ENCODE data around the gene PSMF1. TPM values are rescaled to one million over a fixed set of nuclear protein-coding genes. Genes with fewer than 3 reads are reported as not detected.

PSMF1 gene
- total RNA-seq = 100 to 1,000 TPM in 4 of 5 experiments, 10 to 100 TPM in 1; 88.7 to 157 (median 114) TPM
- polyA plus RNA-seq = 100 to 1,000 TPM; 127 to 140 TPM
- total RNA-seq = 60.3 reads per million, percentile 75 among the genes with 10 or more reads in this experiment

- Mint-ChIP-seq H3K9me3 (peaks cover 0 to 3% (median 0%) of the 10 kb centered on the region in 11 donors), H3K4me1 (peaks cover 46 to 68% (median 61%) of the 10 kb centered on the region in 7 donors), H3K27me3 (no peaks in the 10 kb centered on the region), H3K36me3 (peaks cover 12 to 24% (median 24%) of the 10 kb centered on the region in 5 donors), H3K4me3 (peak within 1 kb of the TSS; percentile 92 to 97 (median 94)), H3K27ac (peak within 1 kb of the TSS; percentile 81 to 97 (median 94))
- Histone ChIP-seq H3K4me3 (ENCODE audit: low read length) (peak within 1 kb of the TSS; percentile 98), H3K9me3 (ENCODE audit: control insufficient read depth in 2 of 3, low read length in 3 of 3) (no peaks in the 10 kb centered on the region), H3K36me3 (ENCODE audit: control insufficient read depth in 2 of 3, insufficient read depth in 3 of 3, low read length in 3 of 3) (peaks cover 0 to 16% (median 4%) of the 10 kb centered on the region in 3 experiments), H3K27ac (ENCODE audit: low read depth, low read length) (peak within 1 kb of the TSS; percentile 85), H3K4me1 (ENCODE audit: control insufficient read depth in 2 of 2, insufficient read depth in 2 of 2, low read length in 2 of 2) (peaks cover 40 to 45% of the 10 kb centered on the region in 2 donors), H3K27me3 (ENCODE audit: control insufficient read depth in 2 of 2, insufficient read depth in 2 of 2, low read length in 2 of 2) (no peaks in the 10 kb centered on the region)
- ChIA-PET POLR2A (interaction anchor here (1.1 to 1.7 kb wide), 2 partner anchors 285 to 348 kb away, joined by 3 to 4 read pairs; partner anchors contain the start of genes FAM110A and NSFL1C), CTCF (interaction anchor here (1.3 kb wide), 1 partner anchor 348 kb away, joined by 3 read pairs; the partner anchor contains the start of gene NSFL1C)
- ATAC-seq (peak; percentile 98), DNase-seq (peak; percentile 93 to 99 (median 96))
- intact Hi-C loops (cut with micrococcal nuclease) = loop anchor here (1.0 to 5.0 kb wide), 15 partner anchors 10 to 1352 kb away; partner anchors contain the start of genes CSNK2A1 (in 2 of the 2), FAM110A (in 2 of the 2), RAD21L1 (in 2 of the 2) and SNPH (in 2 of the 2)
Observed at GRCh38 chr20:1118336-1119127, at the start of gene PSMF1. TSS of gene PSMF1 (plus strand) at chr20:1118602. CDS start at chr20:1118774, 172 bp downstream.

- Mint-ChIP-seq H3K9me3 (peaks cover 2 to 31% (median 11%) of the 10 kb centered on the region in 11 donors), H3K4me3 (no peak overlapping the region), H3K36me3 (peaks cover 0 to 24% (median 13%) of the 10 kb centered on the region in 5 donors), H3K27me3 (peaks cover 0 to 19% (median 10%) of the 10 kb centered on the region in 5 donors), H3K27ac (no peak overlapping the region), H3K4me1 (no peaks in the 10 kb centered on the region)
- H3K9me3 ChIP-seq (ENCODE audit: control insufficient read depth in 2 of 3, low read length in 3 of 3) = no peaks in the 10 kb centered on the region
- H3K27ac ChIP-seq (ENCODE audit: low read depth, low read length) = no peak overlapping the region
- no peaks in the 10 kb centered on the region for H3K4me1 ChIP-seq (ENCODE audit: control insufficient read depth in 2 of 2, insufficient read depth in 2 of 2, low read length in 2 of 2)
- no peaks in the 10 kb centered on the region for H3K36me3 ChIP-seq (ENCODE audit: control insufficient read depth in 2 of 3, insufficient read depth in 3 of 3, low read length in 3 of 3)
- intact Hi-C loops (cut with micrococcal nuclease) = no loop called here
- DNase-seq (no peak), ATAC-seq (no peak)
- H3K4me3 ChIP-seq (ENCODE audit: low read length) = no peak overlapping the region
- no peaks in the 10 kb centered on the region for H3K27me3 ChIP-seq (ENCODE audit: control insufficient read depth in 2 of 2, insufficient read depth in 2 of 2, low read length in 2 of 2)
- POLR2A ChIA-PET = interaction anchor here (0.5 kb wide), 1 partner anchor 361 kb away, joined by 3 read pairs; no protein-coding TSS in a partner anchor
- CTCF ChIA-PET = no interaction called here
Observed at GRCh38 chr20:1072258-1072657, 46.1 kb upstream of the PSMF1 start.

GRCh38 chr20:1075616-1076015 is 42.8 kb upstream of the PSMF1 start:
- CTCF ChIA-PET = no interaction called here
- no peak overlapping the region for H3K4me3 ChIP-seq (ENCODE audit: low read length)
- no peaks in the 10 kb centered on the region for H3K36me3 ChIP-seq (ENCODE audit: control insufficient read depth in 2 of 3, insufficient read depth in 3 of 3, low read length in 3 of 3)
- no peaks in the 10 kb centered on the region for H3K27me3 ChIP-seq (ENCODE audit: control insufficient read depth in 2 of 2, insufficient read depth in 2 of 2, low read length in 2 of 2)
- no peaks in the 10 kb centered on the region for H3K9me3 ChIP-seq (ENCODE audit: control insufficient read depth in 2 of 3, low read length in 3 of 3)
- no peak for DNase-seq
- no peak overlapping the region for H3K27ac ChIP-seq (ENCODE audit: low read depth, low read length)
- Mint-ChIP-seq H3K27ac (no peak overlapping the region), H3K36me3 (peaks cover 0 to 16% (median 11%) of the 10 kb centered on the region in 5 donors), H3K4me1 (no peaks in the 10 kb centered on the region), H3K9me3 (peaks cover 0 to 11% (median 0%) of the 10 kb centered on the region in 11 donors), H3K4me3 (no peak overlapping the region), H3K27me3 (peaks cover 0 to 4% (median 0%) of the 10 kb centered on the region in 5 donors)
- intact Hi-C loops (cut with micrococcal nuclease) = no loop called here
- POLR2A ChIA-PET = no interaction called here
- no peak for ATAC-seq
- H3K4me1 ChIP-seq (ENCODE audit: control insufficient read depth in 2 of 2, insufficient read depth in 2 of 2, low read length in 2 of 2) = no peaks in the 10 kb centered on the region

- Histone ChIP-seq H3K9me3 (ENCODE audit: control insufficient read depth in 2 of 3, low read length in 3 of 3) (peaks cover 0 to 6% (median 0%) of the 10 kb centered on the region in 3 experiments), H3K27ac (ENCODE audit: low read depth, low read length) (no peak overlapping the region), H3K36me3 (ENCODE audit: control insufficient read depth in 2 of 3, insufficient read depth in 3 of 3, low read length in 3 of 3) (no peaks in the 10 kb centered on the region), H3K4me1 (ENCODE audit: control insufficient read depth in 2 of 2, insufficient read depth in 2 of 2, low read length in 2 of 2) (no peaks in the 10 kb centered on the region), H3K4me3 (ENCODE audit: low read length) (no peak overlapping the region), H3K27me3 (ENCODE audit: control insufficient read depth in 2 of 2, insufficient read depth in 2 of 2, low read length in 2 of 2) (no peaks in the 10 kb centered on the region)
- H3K9me3 Mint-ChIP-seq = peaks cover 3 to 18% (median 6%) of the 10 kb centered on the region in 11 donors
- H3K36me3 Mint-ChIP-seq = peaks cover 0 to 12% (median 5%) of the 10 kb centered on the region in 5 donors
- ChIA-PET CTCF (no interaction called here), POLR2A (no interaction called here)
- H3K4me1 Mint-ChIP-seq = peaks cover 2 to 16% (median 9%) of the 10 kb centered on the region in 7 donors
- no peak overlapping the region for H3K27ac Mint-ChIP-seq
- H3K4me3 Mint-ChIP-seq = no peak overlapping the region
- intact Hi-C loops (cut with micrococcal nuclease) = no loop called here
- DNase-seq (no peak), ATAC-seq (no peak)
- peaks cover 0 to 3% (median 0%) of the 10 kb centered on the region in 5 donors for H3K27me3 Mint-ChIP-seq
Observed at GRCh38 chr20:1081891-1082290, 36.5 kb upstream of the PSMF1 start.

- Mint-ChIP-seq H3K4me3 (no peak overlapping the region), H3K27ac (no peak overlapping the region), H3K36me3 (peaks cover 0 to 12% (median 5%) of the 10 kb centered on the region in 5 donors), H3K27me3 (peaks cover 0 to 3% (median 0%) of the 10 kb centered on the region in 5 donors), H3K9me3 (peaks cover 3 to 18% (median 6%) of the 10 kb centered on the region in 11 donors), H3K4me1 (peaks cover 7 to 25% (median 17%) of the 10 kb centered on the region in 7 donors)
- H3K4me1 ChIP-seq (ENCODE audit: control insufficient read depth in 2 of 2, insufficient read depth in 2 of 2, low read length in 2 of 2) = no peaks in the 10 kb centered on the region
- no peaks in the 10 kb centered on the region for H3K27me3 ChIP-seq (ENCODE audit: control insufficient read depth in 2 of 2, insufficient read depth in 2 of 2, low read length in 2 of 2)
- H3K9me3 ChIP-seq (ENCODE audit: control insufficient read depth in 2 of 3, low read length in 3 of 3) = peaks cover 0 to 6% (median 0%) of the 10 kb centered on the region in 3 experiments
- no peaks in the 10 kb centered on the region for H3K36me3 ChIP-seq (ENCODE audit: control insufficient read depth in 2 of 3, insufficient read depth in 3 of 3, low read length in 3 of 3)
- H3K27ac ChIP-seq (ENCODE audit: low read depth, low read length) = no peak overlapping the region
- DNase-seq (no peak), ATAC-seq (no peak)
- intact Hi-C loops (cut with micrococcal nuclease) = no loop called here
- ChIA-PET POLR2A (no interaction called here), CTCF (no interaction called here)
- no peak overlapping the region for H3K4me3 ChIP-seq (ENCODE audit: low read length)
Observed at GRCh38 chr20:1083431-1084080, 34.8 kb upstream of the PSMF1 start.

- intact Hi-C loops (cut with micrococcal nuclease) = no loop called here
- H3K27ac Mint-ChIP-seq = no peak overlapping the region
- H3K36me3 Mint-ChIP-seq = peaks cover 7 to 26% (median 13%) of the 10 kb centered on the region in 5 donors
- H3K4me3 Mint-ChIP-seq = no peak overlapping the region
- ChIA-PET CTCF (interaction anchor here (0.7 to 0.9 kb wide), 2 partner anchors 10 to 108 kb away, joined by 3 read pairs; no protein-coding TSS in a partner anchor), POLR2A (no interaction called here)
- H3K27me3 Mint-ChIP-seq = no peaks in the 10 kb centered on the region
- ATAC-seq = no peak
- H3K27me3 ChIP-seq (ENCODE audit: control insufficient read depth in 2 of 2, insufficient read depth in 2 of 2, low read length in 2 of 2) = no peaks in the 10 kb centered on the region
- no peaks in the 10 kb centered on the region for H3K36me3 ChIP-seq (ENCODE audit: control insufficient read depth in 2 of 3, insufficient read depth in 3 of 3, low read length in 3 of 3)
- H3K9me3 Mint-ChIP-seq = peaks cover 5 to 38% (median 16%) of the 10 kb centered on the region in 11 donors
- H3K27ac ChIP-seq (ENCODE audit: low read depth, low read length) = no peak overlapping the region
- H3K9me3 ChIP-seq (ENCODE audit: control insufficient read depth in 2 of 3, low read length in 3 of 3) = peaks cover 0 to 19% (median 0%) of the 10 kb centered on the region in 3 experiments
- DNase-seq = no peak
- peaks cover 7 to 25% (median 17%) of the 10 kb centered on the region in 7 donors for H3K4me1 Mint-ChIP-seq
- H3K4me3 ChIP-seq (ENCODE audit: low read length) = no peak overlapping the region
- no peaks in the 10 kb centered on the region for H3K4me1 ChIP-seq (ENCODE audit: control insufficient read depth in 2 of 2, insufficient read depth in 2 of 2, low read length in 2 of 2)
Observed at GRCh38 chr20:1085492-1086276, 32.7 kb upstream of the PSMF1 start.

All from naive thymus-derived CD4-positive, alpha-beta T cell (primary cell).